NCI-H748 treated with DMSO at 0.1 percent for 48 hours (cell line): ENCODE data around the gene SAMD4B.
"Not testable (repeated sequence)": the region's sequence is repeated elsewhere in the genome, so short reads cannot be mapped to it uniquely, and the experiment has no call there.

Experiments
- DNase-seq: peaks from one replicate; lab custom pipeline; 2025; lab: John Stamatoyannopoulos, UW

Gene SAMD4B

GRCh38 chr19:39370735-39371134 is 28.5 kb downstream of the SAMD4B start:
- no peak for DNase-seq

- DNase-seq: no peak
Observed at GRCh38 chr19:39372047-39372802, 30.0 kb downstream of the SAMD4B start.

- no peak for DNase-seq
Observed at GRCh38 chr19:39372941-39373340, 30.7 kb downstream of the SAMD4B start.

GRCh38 chr19:39375929-39376328 is 33.7 kb downstream of the SAMD4B start:
- DNase-seq: no peak

- DNase-seq: no peak
Observed at GRCh38 chr19:39377373-39378362, 35.4 kb downstream of the SAMD4B start.

- DNase-seq: not testable (repeated sequence)
Observed at GRCh38 chr19:39379366-39379765, 37.1 kb downstream of the SAMD4B start.

GRCh38 chr19:39379865-39380396 is 37.7 kb downstream of the SAMD4B start:
- DNase-seq: no peak

- no peak for DNase-seq
Observed at GRCh38 chr19:39380521-39381502, 38.6 kb downstream of the SAMD4B start.

- DNase-seq: no peak
Observed at GRCh38 chr19:39381910-39382611, 39.8 kb downstream of the SAMD4B start.

GRCh38 chr19:39382991-39383828 is 41.0 kb downstream of the SAMD4B start:
- DNase-seq: no peak

- DNase-seq: no peak
Observed at GRCh38 chr19:39384839-39385568, 42.8 kb downstream of the SAMD4B start.

GRCh38 chr19:39385629-39386411 is 43.6 kb downstream of the SAMD4B start:
- no peak for DNase-seq

GRCh38 chr19:39386557-39386956 is 44.3 kb downstream of the SAMD4B start:
- DNase-seq: no peak

GRCh38 chr19:39388657-39389056 is 46.4 kb downstream of the SAMD4B start:
- DNase-seq: no peak

- DNase-seq: no peak
Observed at GRCh38 chr19:39389631-39390414, 47.6 kb downstream of the SAMD4B start.

GRCh38 chr19:39390451-39390750 is 48.2 kb downstream of the SAMD4B start:
- no peak for DNase-seq

- peak; percentile 100 for DNase-seq
Observed at GRCh38 chr19:39390751-39391437, 48.7 kb downstream of the SAMD4B start, which contains the start of the genes MED29 and PAF1. Gene MED29, plus strand, starts transcription at chr19:39391378. Its CDS starts 45 bp downstream, at chr19:39391423. Gene PAF1, minus strand, starts transcription at chr19:39391106. Its CDS starts 242 bp downstream, at chr19:39390864.
